Suprapubic skin (tissue), 3 donors: ENCODE measurements around the gene SETD6.

ENCODE experiments used
- CTCF ChIP-seq, 2 donors: fragments of 200-600 bp in 1 of 2; fragments of 450-650 bp in 1 of 2; sonication (generic) in 1 of 2; IDR thresholded peaks; one replicate each; pipeline ENCODE4 v1.5.1; 2016 to 2019; ENCODE audit warnings: antibody characterized with exemption in 2 of 2, mild to moderate bottlenecking in 1 of 2, moderate library complexity in 1 of 2
- EP300 ChIP-seq: sonication (generic); formaldehyde crosslinking; IDR thresholded peaks from one replicate; pipeline ENCODE4 v1.6.1; 2017; ENCODE audit warnings: antibody characterized with exemption
- POLR2A ChIP-seq, 2 donors: fragments of 450-650 bp; IDR thresholded peaks; one replicate each; pipeline ENCODE4 v1.6.1; 2017; ENCODE audit warnings: antibody characterized with exemption in 2 of 2, mild to moderate bottlenecking in 2 of 2, moderate library complexity in 2 of 2

- no peak for TF ChIP-seq CTCF (IDR thresholded peaks at IDR 0.05)
- TF ChIP-seq POLR2A (IDR thresholded peaks at IDR 0.05): no peak
- TF ChIP-seq EP300: no peak
These were observed 18.6 kb downstream of the SETD6 start for GRCh38 chr16:58533751-58534470.
